Keratinocyte (primary cell): ENCODE data around the gene PRPH2.

ENCODE experiments used
- CTCF ChIP-seq, 3 experiments: IDR thresholded peaks in 1 of 3; conservative IDR thresholded peaks in 1 of 3; optimal IDR thresholded peaks in 1 of 3; 2 replicates in 2 of 3; 3 replicates in 1 of 3; pipeline versions ENCODE3 to v1.5.1; 2011; ENCODE audit warnings: low read length in 3 of 3, mild to moderate bottlenecking in 3 of 3, moderate library complexity in 2 of 3, control low read depth in 1 of 3, inconsistent platforms in 1 of 3; ENCODE audit not compliant: insufficient read depth in 2 of 3; ENCODE audit errors: extremely low read depth in 1 of 3
- EZH2 ChIP-seq: IDR thresholded peaks from one replicate; pipeline ENCODE4 v1.6.1; 2012; ENCODE audit warnings: inconsistent platforms, mild to moderate bottlenecking, low read length, moderate library complexity

GRCh38 chr6:42652024-42652746 is 70.2 kb downstream of the PRPH2 start:
- no peak for TF ChIP-seq CTCF (optimal IDR thresholded peaks at IDR 0.05 in 1 of 3, IDR thresholded peaks at IDR 0.05 in 1 of 3, conservative IDR thresholded peaks at IDR 0.05 in 1 of 3; ENCODE audit: extremely low read depth in 1 of 3, insufficient read depth in 2 of 3, low read length in 3 of 3)
- TF ChIP-seq EZH2, result no peak
